K562 (cell line): Measurements from ENCODE around the gene KRTAP4-8. TPM values are rescaled to one million over a fixed set of nuclear protein-coding genes. Genes with fewer than 3 reads are reported as not detected.

Source experiments
- ATAC-seq: fragments of 200-7000 bp; cut with Tn5 transposase; 3 replicates; pipeline ENCODE4 v1.9.1; 2020; ENCODE audit warnings: moderate library complexity
- BruUV-seq: library from RNA; stranded (reverse); fragments of 400-500 nt; replicated peaks from 2 replicates; lab custom pipeline; 2021; lab: Mats Ljungman, UMichigan
- CTCF ChIA-PET: fragments of 300-600 bp; formaldehyde crosslinking; extraction: SDS; loops from one replicate; lab custom pipeline; 2021; ENCODE audit warnings: low intra/inter-chr PET ratio; lab: Yijun Ruan, JAX
- POLR2A ChIA-PET: fragments of 300-600, 350-650 bp; sonication (Branson Sonifier 250); formaldehyde crosslinking; extraction: SDS; loops from one replicate; lab custom pipeline; 2021; ENCODE audit warnings: antibody characterized with exemption, inconsistent platforms; lab: Yijun Ruan, JAX
- DNase-seq, 4 experiments: peaks; one replicate each; pipeline versions ENCODE4 v3.0.0 to v3.0.0-alpha.2; 2011 to 2018; ENCODE audit warnings: low spot score in 3 of 4, mixed read lengths in 3 of 4; ENCODE audit errors: extremely low read depth in 1 of 4
- FAIRE-seq: peaks from 2 replicates; lab custom pipeline; 2011; peaks lifted over from hg19 to GRCh38; lab: Jason Lieb, UNC
- H2AFZ ChIP-seq: 2 replicates; pipeline ENCODE4 v1.6.0; 2011; ENCODE audit warnings: low read depth, low read length, control low read depth, inconsistent platforms
- H3K27ac ChIP-seq: fragments of 200-600 bp; 3 replicates; pipeline ENCODE4 v1.8.0; 2011; ENCODE audit warnings: low read depth, mild to moderate bottlenecking, control low read depth, inconsistent platforms, low read length, moderate library complexity, mixed read lengths; ENCODE audit errors: extremely low read depth
- H3K27me3 ChIP-seq, 2 experiments: fragments of 300-600 bp in 1 of 2; 2 replicates in 1 of 2; 3 replicates in 1 of 2; pipeline versions ENCODE4 v1.6.0 to v1.8.0; 2011; ENCODE audit warnings: inconsistent platforms in 2 of 2, low read length in 2 of 2, mild to moderate bottlenecking in 1 of 2, mixed read lengths in 1 of 2, moderate library complexity in 1 of 2; ENCODE audit not compliant: control insufficient read depth in 2 of 2, insufficient read depth in 2 of 2
- H3K36me3 ChIP-seq: fragments of 300-600 bp; 3 replicates; pipeline ENCODE4 v1.8.0; 2011; ENCODE audit warnings: mild to moderate bottlenecking, low read length, inconsistent platforms; ENCODE audit not compliant: control insufficient read depth, insufficient read depth
- H3K4me1 ChIP-seq, 2 experiments: fragments of 200-600 bp in 1 of 2; replicated peaks in 1 of 2; 2 replicates in 1 of 2; 3 replicates in 1 of 2; pipeline versions ENCODE4 v1.5.1 to v1.8.0; 2011; ENCODE audit warnings: inconsistent platforms in 2 of 2, low read length in 2 of 2, mild to moderate bottlenecking in 1 of 2, mixed read lengths in 1 of 2, moderate library complexity in 1 of 2; ENCODE audit not compliant: control insufficient read depth in 2 of 2, insufficient read depth in 2 of 2
- H3K4me2 ChIP-seq: 2 replicates; pipeline ENCODE4 v1.6.1; 2011; ENCODE audit warnings: low read length, control low read depth, inconsistent platforms, mixed read lengths; ENCODE audit not compliant: insufficient read depth
- H3K4me3 ChIP-seq: fragments of 200-600 bp; sonication (generic), shearing (Covaris generic); 2 replicates; pipeline ENCODE4 v1.5.1; 2016; ENCODE audit warnings: control low read depth, inconsistent platforms
- H3K79me2 ChIP-seq: fragments of 200-600 bp; 3 replicates; pipeline ENCODE4 v1.8.0; 2011; ENCODE audit warnings: low read length, inconsistent platforms; ENCODE audit not compliant: control insufficient read depth, insufficient read depth
- H3K9ac ChIP-seq, 2 experiments: 2 replicates each; pipeline versions ENCODE4 v1.6.0 to v1.6.1; 2011; ENCODE audit warnings: low read depth in 2 of 2, low read length in 2 of 2, control low read depth in 1 of 2, inconsistent platforms in 1 of 2, mild to moderate bottlenecking in 1 of 2, mixed read lengths in 1 of 2; ENCODE audit not compliant: insufficient read depth in 1 of 2
- H3K9me1 ChIP-seq: one replicate; pipeline ENCODE4 v1.6.0; 2011; ENCODE audit warnings: inconsistent platforms, mild to moderate bottlenecking, low read length, moderate library complexity; ENCODE audit not compliant: control insufficient read depth, insufficient read depth
- H3K9me3 ChIP-seq: replicated peaks from 2 replicates; pipeline ENCODE4 v1.5.1; 2011; ENCODE audit warnings: low read depth, low read length, inconsistent platforms; ENCODE audit not compliant: control insufficient read depth, insufficient read depth
- H4K20me1 ChIP-seq: replicated peaks from 2 replicates; pipeline ENCODE4 v1.6.1; 2011; ENCODE audit warnings: low read length, inconsistent platforms, mixed read lengths; ENCODE audit not compliant: control insufficient read depth, insufficient read depth
- CHD4 ChIP-seq: fragments of 200-600 bp; sonication (generic); IDR thresholded peaks from 3 replicates; pipeline ENCODE4 v1.6.1; 2012; ENCODE audit warnings: low read depth, mild to moderate bottlenecking, mixed read lengths, low read length, inconsistent platforms; ENCODE audit not compliant: insufficient read depth, insufficient replicate concordance, poor library complexity, severe bottlenecking
- CREB5 ChIP-seq: fragments of 250-450 bp; sonication (Bioruptor Pico); IDR thresholded peaks from 2 replicates; pipeline ENCODE4 v1.5.0; 2020; ENCODE audit warnings: mild to moderate bottlenecking
- EP400 ChIP-seq: fragments of 450-650 bp; IDR thresholded peaks from 2 replicates; pipeline ENCODE4 v1.6.1; 2017; ENCODE audit warnings: antibody characterized with exemption, mild to moderate bottlenecking, moderate library complexity
- IFI16 ChIP-seq: fragments of 250-450 bp; sonication (Bioruptor Pico); IDR thresholded peaks from 2 replicates; pipeline ENCODE4 v2.1.2; 2022; ENCODE audit warnings: mild to moderate bottlenecking, inconsistent platforms
- MYNN ChIP-seq, 2 experiments: sonication (generic); formaldehyde crosslinking in 1 of 2; IDR thresholded peaks; 2 replicates each; pipeline versions ENCODE4 v1.5.0 to v1.6.1; 2016 to 2020; ENCODE audit warnings: antibody characterized with exemption in 1 of 2, missing genetic modification reagents in 1 of 2
- PTRF ChIP-seq: fragments of 450-650 bp; IDR thresholded peaks from 2 replicates; pipeline ENCODE4 v1.6.1; 2016; ENCODE audit warnings: mild to moderate bottlenecking, missing genetic modification characterization, missing compliant biosample characterization
- RBM14 ChIP-seq: fragments of 200-400 bp; formaldehyde crosslinking; IDR thresholded peaks from 2 replicates; pipeline ENCODE4 v1.6.1; 2018; ENCODE audit warnings: low read depth, mild to moderate bottlenecking, low read length, moderate library complexity, borderline replicate concordance; ENCODE audit not compliant: insufficient read depth
- RFX7 ChIP-seq: fragments of 250-450 bp; sonication (Bioruptor Pico); IDR thresholded peaks from 2 replicates; pipeline ENCODE4 v1.5.1; 2021; ENCODE audit warnings: mild to moderate bottlenecking
- SRSF1 ChIP-seq: fragments of 200-400 bp; formaldehyde crosslinking; IDR thresholded peaks from 2 replicates; pipeline ENCODE4 v1.6.1; 2017; ENCODE audit warnings: mild to moderate bottlenecking, low read depth, low read length, moderate library complexity
- ZBTB33 ChIP-seq: sonication (generic); formaldehyde crosslinking; IDR thresholded peaks from 2 replicates; pipeline ENCODE4 v1.8.1; 2023; ENCODE audit warnings: mild to moderate bottlenecking, missing genetic modification reagents
- ZNF146 ChIP-seq: IDR thresholded peaks from one replicate; pipeline ENCODE4 v1.6.1; 2018; ENCODE audit warnings: missing compliant biosample characterization; ENCODE audit not compliant: unreplicated experiment
- ZNF282 ChIP-seq: sonication (generic); formaldehyde crosslinking; IDR thresholded peaks from 2 replicates; pipeline ENCODE4 v1.8.1; 2023; ENCODE audit warnings: missing genetic modification reagents
- ZNF408 ChIP-seq: fragments of 250-450 bp; sonication (Bioruptor Pico); IDR thresholded peaks from 2 replicates; pipeline ENCODE4 v1.4.0; 2020; ENCODE audit warnings: low read depth, mild to moderate bottlenecking, moderate library complexity
- ZNF655 ChIP-seq: fragments of 250-450 bp; sonication (Bioruptor Pico); IDR thresholded peaks from 2 replicates; pipeline ENCODE4 v1.5.0; 2021
- WGBS: fragments of 100-300 bp; shearing (Covaris generic); methylation state at CpG from one replicate; pipeline ENCODE4 v1.1.6; 2016; ENCODE audit warnings: low coverage, mixed read lengths; ENCODE audit not compliant: insufficient coverage; ENCODE audit errors: missing lambda C conversion rate; 5-methylcytosine and 5-hydroxymethylcytosine counted together
- in situ Hi-C: fragments of 300-500 bp; cut with MboI; formaldehyde crosslinking; loops from 4 replicates; pipeline ENCODE4 v1.15.0; 2018; ENCODE audit warnings: inconsistent platforms, mixed read lengths
- intact Hi-C: fragments of 100-400 bp; cut with micrococcal nuclease; formaldehyde crosslinking; loops from 2 replicates; pipeline ENCODE4 v1.14.2; 2022
- polyA plus RNA-seq, 8 experiments: library from polyadenylated mRNA; depleted of rRNA in 4 of 8; stranded (reverse) in 5 of 8; unstranded in 3 of 8; fragments of >200 nt; fragmentation: Nextera tagmentation in 2 of 8; fragmentation: Illumina TruSeq in 1 of 8; extraction: Ambion mirVana in 2 of 8; extraction: Trizol in 1 of 8; gene quantifications; 2 replicates each; pipeline versions ENCODE4 v1.2.1 to v1.2.3, GENCODE V29; 2011 to 2014; ENCODE audit warnings: inconsistent platforms in 1 of 8, missing spikeins in 1 of 8
- total RNA-seq, 7 experiments: library from RNA; depleted of rRNA in 6 of 7; stranded (reverse); fragments of >200 nt in 6 of 7; fragmentation: Illumina TruSeq in 2 of 7; extraction: Trizol in 2 of 7; gene quantifications; 2 replicates each; pipeline versions ENCODE4 v1.2.1 to v1.2.3, GENCODE V29; 2011 to 2021; ENCODE audit warnings: low replicate concordance in 1 of 7

KRTAP4-8 gene
- total and polyA plus RNA-seq, 9 of the 15 experiments (the other 6 are each of a cell fraction or from before 2014, with no cell fraction given), result not detected

- ChIA-PET CTCF (no interaction called here), POLR2A (no interaction called here)
- Histone ChIP-seq H3K36me3 (no peaks in the 10 kb centered on the region), H2AFZ (no peak overlapping the region), H3K79me2 (no peaks in the 10 kb centered on the region), H3K9me1 (no peaks in the 10 kb centered on the region), H3K4me2 (no peak overlapping the region), H3K27ac (no peak overlapping the region), H3K27me3 (no peaks in the 10 kb centered on the region), H3K4me1 (no peaks in the 10 kb centered on the region), H3K9ac (no peak overlapping the region), H3K9me3 (no peaks in the 10 kb centered on the region), H3K4me3 (no peak overlapping the region)
- no TSS peak for BruUV-seq
- 5% methylated on average over 3 of the region's 4 CpGs for WGBS
- intact Hi-C loops, result no loop called here
- no peak for ATAC-seq
- FAIRE-seq, result no peak
- TF ChIP-seq MYNN (IDR thresholded peaks at IDR 0.05) (no peak), MYNN (CRISPR knock-in tag; IDR thresholded peaks at IDR 0.05) (no peak), IFI16 (CRISPR knock-in tag) (no peak), SRSF1 (no peak), ZNF408 (CRISPR knock-in tag) (no peak), EP400 (no peak), PTRF (tag) (no peak), RFX7 (CRISPR knock-in tag) (no peak), ZNF655 (no peak), CHD4 (no peak), ZBTB33 (CRISPR knock-in tag) (no peak), ZNF146 (CRISPR knock-in tag) (no peak), ZNF282 (no peak), RBM14 (no peak), CREB5 (no peak)
- TF ChIP-seq, all 486 proteins: peak for 0
- no peaks in the 10 kb centered on the region for H4K20me1 ChIP-seq
- in situ Hi-C loops, result no loop called here
- no peak for DNase-seq
These were observed 20.8 kb upstream of the KRTAP4-8 start for GRCh38 chr17:41118721-41119120.
